NCI-H345 treated with DMSO at 0.1 percent for 48 hours (cell line): Measurements from ENCODE around the gene PRSS53.
"Not testable (repeated sequence)": the region's sequence is repeated elsewhere in the genome, so short reads cannot be mapped to it uniquely, and the experiment has no call there.

Experiments used
- DNase-seq: peaks from one replicate; lab custom pipeline; 2025; ENCODE audit not compliant: unreplicated experiment; lab: John Stamatoyannopoulos, UW

The PRSS53 gene

GRCh38 chr16:31118223-31119155 lies 29.7 kb upstream of the PRSS53 start:
- no peak for DNase-seq

DNA sequence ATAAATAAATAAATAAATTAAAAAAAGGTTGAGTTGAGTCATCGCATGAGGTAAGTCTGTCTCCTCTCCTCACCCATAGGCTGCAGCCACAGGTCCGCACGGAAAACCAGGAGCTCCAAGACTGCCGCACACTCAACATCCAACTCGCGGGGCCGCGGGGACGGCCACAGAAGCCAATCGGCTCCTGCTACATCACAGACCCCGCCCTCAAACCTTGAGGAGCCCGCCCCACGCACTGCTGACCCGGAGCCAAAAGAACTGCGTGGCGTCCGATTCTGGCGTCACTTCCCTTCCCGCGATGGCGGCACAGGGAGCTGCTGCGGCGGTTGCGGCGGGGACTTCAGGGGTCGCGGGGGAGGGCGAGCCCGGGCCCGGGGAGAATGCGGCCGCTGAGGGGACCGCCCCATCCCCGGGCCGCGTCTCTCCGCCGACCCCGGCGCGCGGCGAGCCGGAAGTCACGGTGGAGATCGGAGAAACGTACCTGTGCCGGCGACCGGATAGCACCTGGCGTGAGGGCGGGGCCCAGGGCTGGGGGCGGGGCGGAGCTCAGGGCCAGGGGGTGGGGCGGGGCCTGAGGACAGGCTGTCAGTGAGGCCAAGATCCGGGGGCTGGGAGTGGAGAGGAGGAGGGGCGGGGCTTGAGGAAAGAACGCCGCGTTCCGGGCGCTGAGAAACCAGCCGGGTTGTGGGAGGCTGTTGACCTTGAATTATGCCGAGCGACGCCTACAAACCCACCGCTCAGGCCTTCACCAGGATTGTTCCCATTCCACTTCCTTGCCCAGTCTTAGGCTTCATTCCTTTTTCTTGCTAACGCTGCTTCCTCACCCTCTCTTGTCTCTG lies 28.9 kb upstream of the PRSS53 start, which contains the start of gene KAT8:
Gene KAT8, plus strand, starts transcription at position 281 of the 839 bp plus-strand sequence. Its CDS starts 18 bp downstream, at position 299.
- DNase-seq: peak; percentile 97

GRCh38 chr16:31114468-31114867 lies 25.7 kb upstream of the PRSS53 start:
- no peak for DNase-seq

DNA sequence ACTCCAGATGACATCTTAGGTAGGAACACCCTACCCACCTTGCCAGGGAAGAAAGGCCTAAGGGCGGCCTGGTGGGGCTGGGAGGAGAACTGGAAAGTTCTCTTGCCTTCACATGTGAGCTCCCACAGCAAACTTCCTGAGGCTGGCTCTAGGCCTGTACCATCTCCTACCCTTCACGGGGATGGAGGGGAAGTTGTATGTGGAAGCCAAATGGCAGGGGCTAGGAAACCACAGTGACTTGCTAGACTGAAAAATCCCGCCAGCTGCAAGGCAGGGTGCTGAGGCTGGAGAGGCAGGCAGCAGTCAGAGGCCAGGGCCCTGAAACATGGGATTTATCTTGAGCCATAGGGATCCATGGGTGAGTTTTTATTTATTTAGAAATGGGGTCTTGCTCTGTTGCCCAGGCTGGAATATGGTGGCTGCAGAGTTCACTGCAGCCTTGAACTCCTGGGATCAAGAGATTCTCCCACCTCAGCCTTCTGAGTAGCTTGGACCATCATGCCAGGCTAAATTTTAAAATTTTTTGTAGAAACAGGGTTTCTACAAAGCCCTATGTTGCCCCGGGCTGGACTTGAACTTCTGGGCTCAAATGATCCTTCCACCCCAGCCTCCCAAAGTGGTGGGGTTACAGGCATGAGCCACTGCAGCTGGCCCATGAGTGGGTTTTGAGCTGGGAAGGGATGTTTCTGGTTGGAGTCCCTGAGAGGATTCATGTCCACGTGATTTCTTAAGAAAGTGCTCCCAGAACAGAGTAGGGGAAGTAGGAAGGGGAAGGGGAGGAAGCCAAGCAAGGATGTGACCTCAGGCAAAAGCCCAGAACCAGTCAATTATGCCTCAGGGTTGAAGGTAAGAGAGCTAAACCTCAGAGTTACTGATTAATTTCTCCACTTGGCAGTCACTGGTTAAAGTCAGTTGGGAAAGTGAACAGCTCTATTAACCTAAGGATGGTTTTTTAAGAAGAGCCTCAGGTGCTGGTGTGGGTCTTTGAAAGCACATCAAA lies 24.7 kb upstream of the PRSS53 start:
- DNase-seq: no peak

DNA sequence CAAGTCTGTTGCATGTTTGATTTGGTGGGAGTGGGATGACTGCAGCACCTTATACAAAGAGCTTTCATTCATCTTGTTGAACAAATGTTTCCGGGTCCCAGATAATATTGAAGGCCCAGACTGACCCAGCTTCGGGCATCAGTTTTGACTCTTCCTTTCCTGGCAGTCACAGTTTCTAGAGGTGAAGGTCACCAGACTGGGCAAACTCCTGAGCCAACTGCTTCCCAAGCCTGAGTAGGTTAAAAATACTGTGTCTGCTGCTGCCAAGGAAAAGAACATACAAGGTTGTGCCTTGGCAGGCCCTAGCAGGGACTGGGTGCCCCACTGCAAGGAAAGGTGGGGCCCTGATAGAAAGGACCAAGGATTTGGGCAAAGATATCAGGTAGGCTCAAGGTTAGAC lies 24.0 kb upstream of the PRSS53 start:
- DNase-seq: no peak

DNA sequence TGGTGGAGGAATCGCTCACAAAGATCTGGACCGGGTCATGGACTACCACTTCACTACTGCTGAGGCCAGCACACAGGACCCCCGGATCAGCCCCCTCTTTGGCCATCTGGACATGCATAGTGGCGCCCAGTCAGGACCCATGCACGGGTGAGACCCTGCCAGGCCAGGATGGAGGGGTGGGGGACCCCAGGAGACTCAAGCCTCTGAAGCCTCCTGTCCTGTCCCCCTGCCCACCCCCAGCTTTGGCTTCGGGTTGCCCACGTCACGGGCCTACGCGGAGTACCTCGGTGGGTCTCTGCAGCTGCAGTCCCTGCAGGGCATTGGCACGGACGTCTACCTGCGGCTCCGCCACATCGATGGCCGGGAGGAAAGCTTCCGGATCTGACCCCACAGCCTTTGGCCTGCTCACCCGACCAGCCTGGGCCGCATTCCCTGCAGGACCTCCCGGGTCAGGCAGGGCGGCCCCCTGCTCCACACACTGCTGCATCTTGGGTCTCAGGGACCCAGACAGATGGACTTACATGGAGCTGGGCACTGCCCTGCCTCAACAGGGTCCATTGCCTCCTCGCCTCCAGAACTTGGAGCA lies 23.2 kb upstream of the PRSS53 start:
- no peak for DNase-seq

DNA sequence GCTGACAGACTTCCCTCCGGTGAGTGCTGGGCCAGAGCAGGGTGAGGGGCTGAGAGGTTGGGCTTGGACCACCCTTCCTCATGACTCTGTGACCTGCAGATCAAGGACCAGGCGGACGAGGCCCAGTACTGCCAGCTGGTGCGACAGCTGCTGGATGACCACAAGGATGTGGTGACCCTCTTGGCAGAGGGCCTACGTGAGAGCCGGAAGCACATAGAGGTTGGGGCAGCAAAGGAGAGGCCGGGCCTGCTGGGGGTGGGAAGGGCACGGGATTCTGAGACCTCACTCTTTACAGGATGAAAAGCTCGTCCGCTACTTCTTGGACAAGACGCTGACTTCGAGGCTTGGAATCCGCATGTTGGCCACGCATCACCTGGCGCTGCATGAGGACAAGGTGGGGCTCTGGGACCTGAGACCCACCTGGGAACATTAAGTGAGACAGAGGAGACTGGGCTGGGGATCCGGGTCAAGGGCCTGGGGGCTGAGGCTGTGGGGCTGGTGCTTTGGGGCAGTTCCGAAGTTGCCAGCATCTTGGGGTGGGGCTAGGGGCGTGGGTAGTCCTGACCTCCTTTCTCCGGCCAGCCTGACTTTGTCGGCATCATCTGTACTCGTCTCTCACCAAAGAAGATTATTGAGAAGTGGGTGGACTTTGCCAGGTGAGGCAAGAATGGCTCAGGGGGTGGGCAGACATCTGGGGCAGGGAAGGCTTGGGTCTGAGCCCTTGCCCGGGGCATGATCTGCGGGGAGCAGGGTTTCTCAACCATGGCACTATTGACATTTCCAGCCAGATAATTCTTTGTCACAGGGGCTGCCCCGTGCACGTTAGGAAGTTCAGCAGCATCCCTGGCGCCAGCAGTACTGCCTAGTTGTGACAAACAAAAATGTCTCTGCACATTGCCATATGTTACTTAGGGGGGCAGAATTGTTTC lies 21.6 kb upstream of the PRSS53 start:
- no peak for DNase-seq

- DNase-seq: no peak
Observed at GRCh38 chr16:31109622-31110021, 20.9 kb upstream of the PRSS53 start.

- no peak for DNase-seq
Observed at GRCh38 chr16:31108794-31109558, 20.2 kb upstream of the PRSS53 start.

GRCh38 chr16:31108035-31108793 lies 19.5 kb upstream of the PRSS53 start, which contains the start of gene BCKDK:
BCKDK (plus strand) TSS chr16:31108386; CDS start chr16:31109224, 838 bp downstream.
- DNase-seq: peak; percentile 74

- no peak for DNase-seq
Observed at GRCh38 chr16:31107465-31107867, 18.7 kb upstream of the PRSS53 start.

GRCh38 chr16:31106509-31107464 lies 18.0 kb upstream of the PRSS53 start:
- DNase-seq: no peak

- peak; percentile 23 for DNase-seq
Observed at GRCh38 chr16:31105677-31106213, 17.0 kb upstream of the PRSS53 start.

DNA sequence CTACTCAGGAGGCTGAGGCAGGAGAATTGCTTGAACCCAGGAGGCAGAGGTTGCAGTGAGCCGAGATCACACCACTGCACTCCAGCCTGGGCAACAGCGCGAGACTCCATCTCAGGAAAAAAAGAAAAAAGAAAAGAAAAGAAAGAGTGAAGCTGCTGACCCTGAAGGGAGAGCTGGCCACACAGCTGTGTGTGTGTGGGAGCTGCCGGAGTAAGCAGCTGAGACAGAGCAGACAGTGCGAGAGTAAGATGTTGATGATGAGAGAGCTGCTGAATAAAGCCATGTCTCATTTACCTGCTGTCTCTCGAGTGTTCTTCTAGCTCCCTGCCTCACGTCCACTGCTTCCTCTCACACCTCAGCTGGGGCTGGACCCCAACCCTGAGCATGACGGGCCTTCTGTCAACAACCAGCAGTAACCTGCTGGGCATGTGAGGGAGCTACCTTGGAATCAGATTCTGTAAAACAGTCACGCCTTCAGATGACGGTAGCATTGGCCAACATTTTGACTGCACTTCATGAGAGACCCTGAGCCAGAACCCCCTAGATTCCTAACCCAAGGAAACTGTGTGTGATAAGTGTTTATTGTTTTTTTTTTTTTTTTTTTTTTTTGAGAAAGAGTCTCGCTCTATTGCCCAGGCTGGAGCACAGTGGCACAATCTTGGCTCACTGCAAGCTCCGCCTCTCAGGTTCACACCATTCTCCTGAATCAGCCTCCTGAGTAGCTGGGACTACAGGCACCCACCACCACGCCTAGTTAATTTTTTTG lies 12.3 kb upstream of the PRSS53 start:
- DNase-seq: not testable (repeated sequence)

DNA sequence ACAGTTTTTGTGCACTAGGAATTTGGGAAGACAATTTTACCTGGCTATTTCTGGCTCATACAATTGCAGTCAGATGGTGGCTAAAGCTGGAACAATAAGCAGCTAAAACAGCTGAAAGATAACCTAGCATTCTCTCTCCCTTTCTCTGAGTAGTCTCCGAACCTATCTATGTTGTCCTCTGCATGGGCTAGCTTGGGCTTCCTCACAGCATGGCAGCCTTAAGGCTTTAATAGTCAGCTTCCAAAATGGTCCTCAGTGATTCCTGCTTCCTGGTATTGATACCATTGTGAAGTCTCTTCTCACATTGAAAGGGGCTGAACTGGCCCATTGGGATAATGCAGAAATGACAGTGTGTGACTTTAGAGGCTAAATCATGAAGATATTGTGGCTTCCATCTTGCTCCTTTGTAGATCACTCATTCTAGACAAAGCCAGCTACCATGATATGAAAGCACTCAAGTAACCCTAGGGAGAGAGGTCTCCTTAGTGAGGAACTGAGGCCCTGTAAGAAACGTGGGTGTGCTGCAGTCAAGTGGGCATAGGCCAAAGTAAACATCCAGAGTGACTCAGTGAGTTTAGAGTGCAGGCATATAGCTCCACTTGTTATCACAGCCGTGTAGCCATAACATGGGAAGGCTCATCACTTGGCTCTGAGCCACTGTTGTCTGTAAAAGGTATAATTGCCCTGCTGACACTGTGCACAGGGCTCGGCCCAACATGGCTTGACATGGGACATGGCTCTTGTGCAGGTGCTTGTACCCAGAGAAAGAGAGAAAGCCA lies 11.3 kb upstream of the PRSS53 start:
- no peak for DNase-seq
